Measurements from ENCODE around the gene ZNF804A.

GRCh38 chr2:184599054-184599871 is 934 bp downstream of the ZNF804A start:
- TF ChIP-seq CTCF (IDR thresholded peaks at IDR 0.05; ENCODE audit: insufficient read depth, low read depth, low read length) (no peak), EZH2 (IDR thresholded peaks at IDR 0.05; ENCODE audit: insufficient read depth, low read length) (no peak)

All from astrocyte (in vitro differentiated cells and primary cell).